Upper lobe of left lung (tissue), 6 donors: ENCODE results near the gene ASCL2. TPM values are rescaled to one million over a fixed set of nuclear protein-coding genes. Genes with fewer than 3 reads are reported as not detected.

Experiments used
- ATAC-seq, 2 donors: fragments of 200-7000 bp; cut with Tn5 transposase; one replicate each; pipeline ENCODE4 v1.9.1; 2022; ENCODE audit warnings: mild to moderate bottlenecking in 2 of 2, moderate library complexity in 2 of 2; ENCODE audit not compliant: low FRiP score in 2 of 2
- DNase-seq, 2 donors: peaks; one replicate each; pipeline ENCODE4 v3.0.0-alpha.2; 2019 to 2020
- H3K27ac ChIP-seq, 4 donors: fragments of 200-600 bp; sonication (generic); one replicate each; pipeline ENCODE4 v1.5.1; 2016 to 2019
- H3K27me3 ChIP-seq, 4 donors: fragments of 200-600 bp; sonication (generic); one replicate each; pipeline ENCODE4 v1.5.1; 2017 to 2019
- H3K36me3 ChIP-seq, 4 donors: fragments of 200-600 bp; sonication (generic); one replicate each; pipeline ENCODE4 v1.5.1; 2016 to 2019
- H3K4me1 ChIP-seq, 4 donors: fragments of 200-600 bp; sonication (generic); one replicate each; pipeline ENCODE4 v1.5.1; 2018 to 2019
- H3K4me3 ChIP-seq, 4 donors: fragments of 200-600 bp; sonication (generic); one replicate each; pipeline ENCODE4 v1.5.1; 2017 to 2019; ENCODE audit warnings: mild to moderate bottlenecking in 2 of 4, moderate library complexity in 1 of 4
- H3K9me3 ChIP-seq, 4 donors: fragments of 200-600 bp; sonication (generic); one replicate each; pipeline ENCODE4 v1.5.1; 2018 to 2019
- CTCF ChIP-seq, 6 experiments: fragments of 450-650 bp in 4 of 6; fragments of 200-600 bp in 2 of 6; sonication (generic) in 2 of 6; IDR thresholded peaks; one replicate each; pipeline ENCODE4 v1.5.1; 2016 to 2019; ENCODE audit warnings: antibody characterized with exemption in 6 of 6
- EP300 ChIP-seq, 4 donors: sonication (generic); formaldehyde crosslinking; IDR thresholded peaks; one replicate each; pipeline ENCODE4 v1.5.1; 2017; ENCODE audit warnings: antibody characterized with exemption in 4 of 4, control low read depth in 2 of 4
- POLR2A ChIP-seq, 4 donors: fragments of 450-650 bp; IDR thresholded peaks; one replicate each; pipeline ENCODE4 v1.5.1; 2016 to 2017; ENCODE audit warnings: antibody characterized with exemption in 4 of 4, mild to moderate bottlenecking in 2 of 4
- POLR2AphosphoS5 ChIP-seq, 2 donors: sonication (generic); formaldehyde crosslinking; IDR thresholded peaks; one replicate each; pipeline ENCODE4 v1.5.1; 2017; ENCODE audit warnings: antibody characterized with exemption in 2 of 2
- WGBS, 2 donors: methylation state at CpG; one replicate each; pipeline ENCODE4 v1.1.5; 2017 to 2018; 5-methylcytosine and 5-hydroxymethylcytosine counted together
- total RNA-seq, 6 donors: library from RNA; depleted of rRNA in 4 of 6; stranded (reverse); fragments of >200 nt in 4 of 6; gene quantifications; one replicate each; pipeline versions ENCODE4 v1.1.0 to v1.2.1, GENCODE V29; 2016 to 2021
- donor health status: DM: no; HTN: no; CAD: no; lungs with moderate emphysema.
- donor health status: DM: no; HTN: yes; CAD: no; lungs with severe emphysema.

The ASCL2 gene
- total RNA-seq, 6 donors from 2014 or later: 1.4 to 3.4 (median 1.9) TPM; not detected in 2

GRCh38 chr11:2308713-2309112, 38.3 kb upstream of the ASCL2 start:
- TF ChIP-seq CTCF (IDR thresholded peaks at IDR 0.05): no peak
- TF ChIP-seq POLR2A (IDR thresholded peaks at IDR 0.05): no peak
- Histone ChIP-seq H3K4me1 (peaks cover 38 to 59% (median 40%) of the 10 kb centered on the region in 4 donors), H3K9me3 (no peaks in the 10 kb centered on the region), H3K4me3 (no peak overlapping the region), H3K27me3 (no peaks in the 10 kb centered on the region), H3K27ac (peak overlapping the region in 2 of 4 donors; percentile 0 to 33), H3K36me3 (no peaks in the 10 kb centered on the region)
- 95 to 98% methylated on average over 3 to 4 of the region's 7 CpGs for WGBS, 2 donors
- no peak for ATAC-seq
- DNase-seq: peak in 1 of 2 donors; percentile 40

GRCh38 chr11:2307501-2308331, 37.3 kb upstream of the ASCL2 start:
- DNase-seq (peak in 1 of 2 donors; percentile 47), ATAC-seq (no peak)
- Histone ChIP-seq H3K27ac (peak overlapping the region in 3 of 4 donors; percentile 80 to 93 (median 90)), H3K4me3 (no peak overlapping the region), H3K4me1 (peaks cover 47 to 69% (median 49%) of the 10 kb centered on the region in 4 donors), H3K27me3 (no peaks in the 10 kb centered on the region), H3K36me3 (no peaks in the 10 kb centered on the region), H3K9me3 (no peaks in the 10 kb centered on the region)
- TF ChIP-seq POLR2A (IDR thresholded peaks at IDR 0.05) (no peak), POLR2AphosphoS5 (IDR thresholded peaks at IDR 0.05) (no peak), CTCF (IDR thresholded peaks at IDR 0.05) (no peak), EP300 (IDR thresholded peaks at IDR 0.05) (no peak)
- WGBS, 2 donors: 83 to 87% methylated on average over 12 to 22 of the region's 23 CpGs

- WGBS, 2 donors: 37 to 67% methylated on average over 9 to 14 of the region's 14 CpGs
- no peaks in the 10 kb centered on the region for H3K36me3 ChIP-seq
- ATAC-seq: peak in 1 of 2 donors; percentile 7
- DNase-seq: peak in 1 of 2 donors; percentile 80
- no peaks in the 10 kb centered on the region for H3K27me3 ChIP-seq
- TF ChIP-seq POLR2A (IDR thresholded peaks at IDR 0.05) (no peak), EP300 (IDR thresholded peaks at IDR 0.05) (no peak), CTCF (IDR thresholded peaks at IDR 0.05) (no peak), POLR2AphosphoS5 (IDR thresholded peaks at IDR 0.05) (no peak)
- H3K9me3 ChIP-seq: no peaks in the 10 kb centered on the region
- H3K4me1 ChIP-seq: peaks cover 47 to 64% (median 53%) of the 10 kb centered on the region in 4 donors
- no peak overlapping the region for H3K4me3 ChIP-seq
- peak overlapping the region in 3 of 4 donors; percentile 80 to 93 (median 90) for H3K27ac ChIP-seq
Observed at GRCh38 chr11:2306877-2307500, 36.6 kb upstream of the ASCL2 start.

GRCh38 chr11:2306452-2306823, 36.0 kb upstream of the ASCL2 start:
- TF ChIP-seq EP300 (IDR thresholded peaks at IDR 0.05) (no peak), POLR2AphosphoS5 (IDR thresholded peaks at IDR 0.05) (no peak), POLR2A (IDR thresholded peaks at IDR 0.05) (no peak), CTCF (IDR thresholded peaks at IDR 0.05) (no peak)
- DNase-seq: no peak
- Histone ChIP-seq H3K36me3 (no peaks in the 10 kb centered on the region), H3K4me3 (peak overlapping the region in 2 of 4 donors; percentile 0 to 15), H3K9me3 (no peaks in the 10 kb centered on the region), H3K27me3 (no peaks in the 10 kb centered on the region), H3K4me1 (peaks cover 47 to 58% (median 51%) of the 10 kb centered on the region in 4 donors), H3K27ac (peak overlapping the region; percentile 60 to 93 (median 85))
- 25 to 32% methylated on average over 4 of the region's 4 CpGs for WGBS, 2 donors
- peak in 1 of 2 donors; percentile 47 for ATAC-seq
